HepG2 (cell line): ENCODE results near the gene HLA-DOA. TPM values are rescaled to one million over a fixed set of nuclear protein-coding genes. Genes with fewer than 3 reads are reported as not detected.

Source experiments
- ASH2L ChIP-seq: fragments of 300-600, 200-600 bp; sonication (generic); IDR thresholded peaks from 2 replicates; pipeline ENCODE4 v1.7.0; 2017; ENCODE audit warnings: low read depth, mild to moderate bottlenecking, moderate library complexity, mixed read lengths, low read length; ENCODE audit not compliant: insufficient read length
- CAMTA2 ChIP-seq: sonication (generic); formaldehyde crosslinking; IDR thresholded peaks from 2 replicates; pipeline ENCODE4 v1.4.0; 2020; ENCODE audit warnings: mild to moderate bottlenecking, missing genetic modification reagents, borderline replicate concordance
- FOXM1 ChIP-seq: sonication (generic); formaldehyde crosslinking; IDR thresholded peaks from 2 replicates; pipeline ENCODE4 v1.5.0; 2020; ENCODE audit warnings: missing genetic modification reagents
- GFI1 ChIP-seq: sonication (generic); formaldehyde crosslinking; IDR thresholded peaks from 2 replicates; pipeline ENCODE4 v1.5.0; 2020; ENCODE audit warnings: missing genetic modification reagents, mild to moderate bottlenecking, borderline replicate concordance
- KDM3A ChIP-seq: IDR thresholded peaks from 2 replicates; pipeline ENCODE4 v1.6.1; 2018; ENCODE audit warnings: low read depth, missing compliant biosample characterization
- KLF11 ChIP-seq: IDR thresholded peaks from 2 replicates; pipeline ENCODE4 v1.6.1; 2016; ENCODE audit warnings: missing compliant biosample characterization
- KLF12 ChIP-seq: sonication (generic); formaldehyde crosslinking; IDR thresholded peaks from 2 replicates; pipeline ENCODE4 v1.4.0; 2020; ENCODE audit warnings: missing genetic modification reagents, borderline replicate concordance
- MEIS2 ChIP-seq: sonication (generic); formaldehyde crosslinking; IDR thresholded peaks from 2 replicates; pipeline ENCODE4 v1.9.0; 2021; ENCODE audit warnings: mild to moderate bottlenecking, missing genetic modification reagents
- NFKB2 ChIP-seq: sonication (generic); formaldehyde crosslinking; IDR thresholded peaks from 2 replicates; pipeline ENCODE4 v1.4.0; 2020; ENCODE audit warnings: missing genetic modification reagents, borderline replicate concordance
- NR3C1 ChIP-seq: sonication (generic); formaldehyde crosslinking; IDR thresholded peaks from 2 replicates; pipeline ENCODE4 v1.4.0; 2020; ENCODE audit warnings: missing genetic modification reagents
- PRPF4 ChIP-seq: fragments of 200-400 bp; formaldehyde crosslinking; IDR thresholded peaks from 2 replicates; pipeline ENCODE4 v1.6.1; 2016; ENCODE audit warnings: low read length, low read depth; ENCODE audit not compliant: poor library complexity, severe bottlenecking
- RBAK ChIP-seq: sonication (generic); formaldehyde crosslinking; IDR thresholded peaks from 2 replicates; pipeline ENCODE4 v1.5.1; 2020; ENCODE audit warnings: mild to moderate bottlenecking, missing genetic modification reagents
- TARDBP ChIP-seq: sonication (generic); formaldehyde crosslinking; IDR thresholded peaks from 2 replicates; pipeline ENCODE4 v1.8.0; 2022; ENCODE audit warnings: mild to moderate bottlenecking, missing genetic modification reagents
- TBL1XR1 ChIP-seq: fragments of 150-350 bp; IDR thresholded peaks from 2 replicates; pipeline ENCODE4 v1.6.1; 2014; ENCODE audit warnings: borderline replicate concordance, low read length; ENCODE audit not compliant: partially characterized antibody
- ZBTB38 ChIP-seq: sonication (generic); formaldehyde crosslinking; IDR thresholded peaks from 2 replicates; pipeline ENCODE4 v1.5.1; 2020; ENCODE audit warnings: mild to moderate bottlenecking, missing genetic modification reagents
- ZNF205 ChIP-seq: IDR thresholded peaks from 2 replicates; pipeline ENCODE4 v1.6.1; 2018; ENCODE audit warnings: missing biosample characterization, missing genetic modification reagents
- ZNF24 ChIP-seq: fragments of 450-650 bp; IDR thresholded peaks from 2 replicates; pipeline ENCODE4 v1.6.1; 2017; ENCODE audit warnings: antibody characterized with exemption, mild to moderate bottlenecking
- ZNF256 ChIP-seq: sonication (generic); formaldehyde crosslinking; conservative IDR thresholded peaks from 2 replicates; pipeline ENCODE4 v1.4.0; 2020; ENCODE audit warnings: missing genetic modification reagents
- ZNF333 ChIP-seq: sonication (generic); formaldehyde crosslinking; IDR thresholded peaks from 2 replicates; pipeline ENCODE4 v1.4.0; 2020; ENCODE audit warnings: mild to moderate bottlenecking, missing genetic modification reagents, borderline replicate concordance
- ZNF446 ChIP-seq: sonication (generic); formaldehyde crosslinking; IDR thresholded peaks from 2 replicates; pipeline ENCODE4 v1.5.0; 2020; ENCODE audit warnings: mild to moderate bottlenecking, missing genetic modification reagents
- ZNF761 ChIP-seq: sonication (generic); formaldehyde crosslinking; conservative IDR thresholded peaks from 2 replicates; pipeline ENCODE4 v1.4.0; 2020; ENCODE audit warnings: mild to moderate bottlenecking, missing genetic modification reagents
- ZNF773 ChIP-seq: sonication (generic); formaldehyde crosslinking; IDR thresholded peaks from 2 replicates; pipeline ENCODE4 v1.4.0; 2020; ENCODE audit warnings: missing genetic modification reagents, borderline replicate concordance
- polyA plus RNA-seq, 8 experiments: library from polyadenylated mRNA; depleted of rRNA in 3 of 8; stranded (reverse) in 7 of 8; unstranded in 1 of 8; fragments of >200 nt; fragmentation: Illumina TruSeq in 4 of 8; extraction: Trizol in 4 of 8; gene quantifications; 2 replicates each; pipeline versions ENCODE4 v1.2.1 to v1.2.3, GENCODE V29; 2011 to 2016; ENCODE audit warnings: low read depth in 4 of 8, missing spikeins in 1 of 8, mixed read lengths in 1 of 8; ENCODE audit not compliant: insufficient read depth in 1 of 8
- total RNA-seq, 5 experiments: library from RNA; depleted of rRNA; stranded (reverse); fragments of >200 nt; fragmentation: Illumina TruSeq; extraction: Trizol; gene quantifications; 2 replicates each; pipeline ENCODE4 v1.2.3, GENCODE V29; 2016; ENCODE audit warnings: low read depth in 1 of 5
- TF ChIP-seq, protein P1 (sequence below): sonication (generic); formaldehyde crosslinking; IDR thresholded peaks from 2 replicates; pipeline ENCODE4 v1.4.0; 2020; ENCODE audit warnings: low read depth, mild to moderate bottlenecking, missing genetic modification reagents
- TF ChIP-seq, protein P2 (sequence below): sonication (generic); formaldehyde crosslinking; IDR thresholded peaks from 2 replicates; pipeline ENCODE4 v1.4.0; 2020; ENCODE audit warnings: missing genetic modification reagents
- TF ChIP-seq, protein P3 (sequence below): sonication (generic); formaldehyde crosslinking; IDR thresholded peaks from 2 replicates; pipeline ENCODE4 v1.5.0; 2020; ENCODE audit warnings: mild to moderate bottlenecking, missing genetic modification reagents
- TF ChIP-seq, protein P4 (sequence below): sonication (generic); formaldehyde crosslinking; IDR thresholded peaks from 2 replicates; pipeline ENCODE4 v1.4.0; 2020; ENCODE audit warnings: missing genetic modification reagents, borderline replicate concordance

Gene HLA-DOA
- total and polyA plus RNA-seq, 2 of the 13 experiments (the other 11 are each of a cell fraction or from before 2014, with no cell fraction given) = 0.03 to 0.09 TPM

DNA sequence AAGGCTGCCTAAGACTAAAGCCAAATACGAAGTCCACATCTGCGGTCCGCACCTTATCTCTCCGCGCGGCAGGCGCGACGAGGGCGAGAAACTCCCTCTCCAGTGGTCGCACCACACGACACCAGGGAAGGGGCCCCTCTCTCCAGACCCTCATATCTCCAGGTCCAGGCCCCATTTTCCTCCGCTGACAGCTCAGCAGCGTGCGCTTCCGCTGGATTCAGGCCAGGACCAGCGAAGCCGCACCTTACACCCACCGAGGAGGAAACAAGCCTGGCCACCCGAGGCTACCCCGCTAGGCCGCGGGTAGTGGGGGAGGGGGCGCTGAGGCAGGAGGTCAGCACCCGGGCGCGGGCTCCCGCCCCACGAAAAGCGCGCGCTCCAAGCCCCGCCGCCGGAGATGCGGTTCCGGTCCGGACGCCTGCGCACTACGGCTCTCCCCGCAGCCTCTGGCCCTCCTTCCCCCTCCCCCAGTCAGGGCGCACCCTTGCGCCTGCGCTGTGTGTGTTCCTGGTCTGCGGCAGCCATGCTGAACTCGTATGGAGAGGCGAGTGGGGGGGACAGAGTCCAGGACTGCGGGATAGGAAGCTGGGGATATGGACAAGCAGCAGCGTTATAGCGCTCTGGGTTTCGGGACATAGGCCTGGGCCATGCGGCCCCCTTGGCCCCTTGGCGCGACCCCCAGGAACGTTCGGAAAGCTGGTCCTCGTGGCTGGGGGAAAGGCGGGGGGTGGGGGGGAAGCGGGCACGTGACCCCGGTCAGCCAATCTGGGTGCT is 41.1 kb downstream of the HLA-DOA start, which contains the start of gene BRD2 (continued):
- TF ChIP-seq, protein P1, sequence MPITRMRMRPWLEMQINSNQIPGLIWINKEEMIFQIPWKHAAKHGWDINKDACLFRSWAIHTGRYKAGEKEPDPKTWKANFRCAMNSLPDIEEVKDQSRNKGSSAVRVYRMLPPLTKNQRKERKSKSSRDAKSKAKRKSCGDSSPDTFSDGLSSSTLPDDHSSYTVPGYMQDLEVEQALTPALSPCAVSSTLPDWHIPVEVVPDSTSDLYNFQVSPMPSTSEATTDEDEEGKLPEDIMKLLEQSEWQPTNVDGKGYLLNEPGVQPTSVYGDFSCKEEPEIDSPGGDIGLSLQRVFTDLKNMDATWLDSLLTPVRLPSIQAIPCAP (CRISPR knock-in tag) = 0 out of 2 replicates have a peak, but pooled peaks have one; percentile 16
- TF ChIP-seq ZNF446 (CRISPR knock-in tag) (0 out of 2 replicates have a peak, but pooled peaks have one; percentile 64), KDM3A (CRISPR knock-in tag) (peak; percentile 96), ZNF24 (no peak), PRPF4 (peak; percentile 47), MEIS2 (no peak), KLF12 (CRISPR knock-in tag) (peak; percentile 88; the same call in 1 of the 2 replicates), KLF11 (CRISPR knock-in tag) (peak; percentile 83; the same call in 1 of the 2 replicates), RBAK (no peak), CAMTA2 (CRISPR knock-in tag) (no peak), ZNF333 (no peak; the same call in 1 of the 2 replicates), NR3C1 (no peak), ASH2L (peak; percentile 68), TARDBP (CRISPR knock-in tag) (peak; percentile 91; the same call in 1 of the 2 replicates), ZBTB38 (CRISPR knock-in tag) (peak; percentile 94), FOXM1 (CRISPR knock-in tag) (no peak), ZNF256 (CRISPR knock-in tag) (peak; percentile 94; the same call in 1 of the 2 replicates), ZNF773 (peak; percentile 51; the same call in 1 of the 2 replicates), ZNF761 (peak; percentile 76), TBL1XR1 (no peak), ZNF205 (CRISPR knock-in tag) (peak; percentile 72; the same call in 1 of the 2 replicates), NFKB2 (CRISPR knock-in tag) (peak; percentile 97; the same call in 1 of the 2 replicates), GFI1 (CRISPR knock-in tag) (peak; percentile 84)
- TF ChIP-seq, protein P2, sequence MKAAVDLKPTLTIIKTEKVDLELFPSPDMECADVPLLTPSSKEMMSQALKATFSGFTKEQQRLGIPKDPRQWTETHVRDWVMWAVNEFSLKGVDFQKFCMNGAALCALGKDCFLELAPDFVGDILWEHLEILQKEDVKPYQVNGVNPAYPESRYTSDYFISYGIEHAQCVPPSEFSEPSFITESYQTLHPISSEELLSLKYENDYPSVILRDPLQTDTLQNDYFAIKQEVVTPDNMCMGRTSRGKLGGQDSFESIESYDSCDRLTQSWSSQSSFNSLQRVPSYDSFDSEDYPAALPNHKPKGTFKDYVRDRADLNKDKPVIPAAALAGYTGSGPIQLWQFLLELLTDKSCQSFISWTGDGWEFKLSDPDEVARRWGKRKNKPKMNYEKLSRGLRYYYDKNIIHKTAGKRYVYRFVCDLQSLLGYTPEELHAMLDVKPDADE = no peak
- TF ChIP-seq, protein P3, sequence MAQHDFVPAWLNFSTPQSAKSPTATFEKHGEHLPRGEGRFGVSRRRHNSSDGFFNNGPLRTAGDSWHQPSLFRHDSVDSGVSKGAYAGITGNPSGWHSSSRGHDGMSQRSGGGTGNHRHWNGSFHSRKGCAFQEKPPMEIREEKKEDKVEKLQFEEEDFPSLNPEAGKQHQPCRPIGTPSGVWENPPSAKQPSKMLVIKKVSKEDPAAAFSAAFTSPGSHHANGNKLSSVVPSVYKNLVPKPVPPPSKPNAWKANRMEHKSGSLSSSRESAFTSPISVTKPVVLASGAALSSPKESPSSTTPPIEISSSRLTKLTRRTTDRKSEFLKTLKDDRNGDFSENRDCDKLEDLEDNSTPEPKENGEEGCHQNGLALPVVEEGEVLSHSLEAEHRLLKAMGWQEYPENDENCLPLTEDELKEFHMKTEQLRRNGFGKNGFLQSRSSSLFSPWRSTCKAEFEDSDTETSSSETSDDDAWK (CRISPR knock-in tag) = no peak
- TF ChIP-seq, protein P4, sequence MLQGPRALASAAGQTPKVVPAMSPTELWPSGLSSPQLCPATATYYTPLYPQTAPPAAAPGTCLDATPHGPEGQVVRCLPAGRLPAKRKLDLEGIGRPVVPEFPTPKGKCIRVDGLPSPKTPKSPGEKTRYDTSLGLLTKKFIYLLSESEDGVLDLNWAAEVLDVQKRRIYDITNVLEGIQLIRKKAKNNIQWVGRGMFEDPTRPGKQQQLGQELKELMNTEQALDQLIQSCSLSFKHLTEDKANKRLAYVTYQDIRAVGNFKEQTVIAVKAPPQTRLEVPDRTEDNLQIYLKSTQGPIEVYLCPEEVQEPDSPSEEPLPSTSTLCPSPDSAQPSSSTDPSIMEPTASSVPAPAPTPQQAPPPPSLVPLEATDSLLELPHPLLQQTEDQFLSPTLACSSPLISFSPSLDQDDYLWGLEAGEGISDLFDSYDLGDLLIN (CRISPR knock-in tag) = peak; percentile 89; the same call in 1 of the 2 replicates
